ENCODE measurements around the gene TOGARAM2. TPM values are rescaled to one million over a fixed set of nuclear protein-coding genes. Genes with fewer than 3 reads are reported as not detected.

The TOGARAM2 gene
- total and polyA plus RNA-seq, 2 of the 8 experiments (the other 6 are each of a cell fraction or from before 2014, with no cell fraction given): 0.42 to 1.4 TPM

GRCh38 chr2:29084554-29084953 is 103.5 kb downstream of the TOGARAM2 start:
- Histone ChIP-seq H3K23ac (ENCODE audit: insufficient read length) (no peak overlapping the region), H3K27me3 (replicated peaks in 1 of 4; ENCODE audit: control insufficient read depth in 3 of 4, extremely low read depth in 1 of 4, insufficient read depth in 3 of 4, low read length in 3 of 4) (no peaks in the 10 kb centered on the region), H3K4ac (replicated peaks; ENCODE audit: insufficient read length, low read depth, low read length) (no peak overlapping the region), H4K20me1 (replicated peaks in 1 of 2; ENCODE audit: control insufficient read depth in 1 of 2, insufficient read depth in 2 of 2, low read length in 2 of 2) (no peaks in the 10 kb centered on the region), H3K36me3 (ENCODE audit: control insufficient read depth in 2 of 4, insufficient read depth in 4 of 4, low read length in 3 of 4) (no peaks in the 10 kb centered on the region), H2BK5ac (ENCODE audit: low read depth, low read length) (no peak overlapping the region), H3K18ac (ENCODE audit: extremely low read depth, low read length) (no peak overlapping the region), H3K56ac (replicated peaks; ENCODE audit: insufficient read length, low read depth, low read length) (no peak overlapping the region), H2BK12ac (ENCODE audit: low read depth, low read length) (no peak overlapping the region), H2BK120ac (replicated peaks; ENCODE audit: low read depth, low read length) (no peak overlapping the region), H2AK5ac (ENCODE audit: low read depth, low read length) (no peak overlapping the region), H3K14ac (ENCODE audit: insufficient read length) (no peak overlapping the region), H2AFZ (ENCODE audit: low read length) (no peak overlapping the region), H3K9me3 (ENCODE audit: insufficient read depth in 2 of 2, low read depth in 1 of 2, low read length in 1 of 2) (no peaks in the 10 kb centered on the region), H4K8ac (ENCODE audit: extremely low read depth, insufficient read depth, low read length) (no peak overlapping the region), H3K79me2 (ENCODE audit: control insufficient read depth in 1 of 2, insufficient read depth in 2 of 2, low read length in 2 of 2) (no peaks in the 10 kb centered on the region), H3K79me1 (ENCODE audit: low read depth, low read length) (no peaks in the 10 kb centered on the region), H3K9ac (replicated peaks in 1 of 4; ENCODE audit: extremely low read depth in 1 of 4, low read depth in 3 of 4, low read length in 3 of 4) (no peak overlapping the region), H3K4me1 (replicated peaks in 1 of 4; ENCODE audit: control insufficient read depth in 3 of 4, insufficient read depth in 4 of 4, low read length in 3 of 4) (no peaks in the 10 kb centered on the region), H4K91ac (replicated peaks; ENCODE audit: insufficient read length, low read length) (no peak overlapping the region), H4K5ac (ENCODE audit: insufficient read length, low read depth, low read length) (no peak overlapping the region), H3K27ac (ENCODE audit: low read depth, low read length) (no peak overlapping the region), H3K4me3 (ENCODE audit: extremely low read depth in 1 of 4, insufficient read depth in 2 of 4, low read depth in 3 of 4, low read length in 4 of 4) (no peak overlapping the region), H3K4me2 (ENCODE audit: insufficient read depth in 1 of 2, low read depth in 2 of 2, low read length in 2 of 2) (no peak overlapping the region), H2BK20ac (ENCODE audit: low read length) (no peak overlapping the region), H2BK15ac (ENCODE audit: low read length) (no peak overlapping the region), H3K23me2 (ENCODE audit: low read depth, low read length) (no peaks in the 10 kb centered on the region)
- CTCF ChIA-PET (ENCODE audit: partially characterized antibody): no interaction called here
- no peak for FAIRE-seq
- WGBS, 2 experiments (ENCODE audit: extremely low coverage in 1 of 2, insufficient coverage in 1 of 2, insufficient read length in 1 of 2, insufficient replicate concordance in 2 of 2, low coverage in 1 of 2, low lambda C conversion rate in 2 of 2, missing lambda C conversion rate in 1 of 2): 95% methylated on average over 1 of the region's 1 CpG; no CpG with 5 or more reads in 1 of the 2 experiments
- POLR2A ChIA-PET (ENCODE audit: partially characterized antibody): no interaction called here
- no peak for DNase-seq (ENCODE audit: low read depth in 1 of 2, low spot score in 2 of 2)
- TF ChIP-seq TAF1 (IDR thresholded peaks at IDR 0.05; ENCODE audit: low read depth, low read length): no peak
- TF ChIP-seq ATF2 (IDR thresholded peaks at IDR 0.05; ENCODE audit: low read length): no peak
- no peak for TF ChIP-seq PHF8 (conservative IDR thresholded peaks at IDR 0.05; ENCODE audit: low read depth, low read length)
- no peak for TF ChIP-seq NRF1 (IDR thresholded peaks at IDR 0.05; ENCODE audit: low read depth, low read length)
- no peak for TF ChIP-seq EP300 (IDR thresholded peaks at IDR 0.05; ENCODE audit: borderline replicate concordance in 1 of 2, low read depth in 2 of 2, low read length in 2 of 2)
- no peak for TF ChIP-seq TEAD4 (IDR thresholded peaks at IDR 0.05; ENCODE audit: low read depth, low read length)
- no peak for TF ChIP-seq RAD21 (IDR thresholded peaks at IDR 0.05 in 1 of 2, conservative IDR thresholded peaks at IDR 0.05 in 1 of 2; ENCODE audit: low read depth in 2 of 2, low read length in 2 of 2)
- no peak for TF ChIP-seq CHD1 (IDR thresholded peaks at IDR 0.05; ENCODE audit: low read depth, low read length)

Data from H1 (cell line).